HL-60 (cell line): ENCODE results near the gene PRDM16.

Source experiments
- DNase-seq, 2 experiments: peaks; one replicate each; pipeline ENCODE4 v3.0.0-alpha.2; 2010 to 2020; ENCODE audit warnings: low read depth in 1 of 2, low spot score in 1 of 2
- H3K27ac ChIP-seq: fragments of 250-450 bp; sonication (Bioruptor Pico); replicated peaks from 2 replicates; pipeline ENCODE4 v1.5.1; 2020; ENCODE audit warnings: mild to moderate bottlenecking, moderate library complexity
- H3K27me3 ChIP-seq: fragments of 250-450 bp; sonication (Bioruptor Pico); 2 replicates; pipeline ENCODE4 v1.5.1; 2021; ENCODE audit warnings: mild to moderate bottlenecking, moderate library complexity; ENCODE audit not compliant: insufficient read depth, poor library complexity, severe bottlenecking
- H3K4me3 ChIP-seq: replicated peaks from 2 replicates; pipeline ENCODE4 v1.5.1; 2011; ENCODE audit warnings: mild to moderate bottlenecking, control low read depth, low read length; ENCODE audit not compliant: insufficient read depth
- CTCF ChIP-seq: IDR thresholded peaks from one replicate; pipeline ENCODE4 v1.5.1; 2011; ENCODE audit warnings: low read length, control low read depth, inconsistent platforms; ENCODE audit not compliant: insufficient read depth
- GABPA ChIP-seq: IDR thresholded peaks from 2 replicates; pipeline ENCODE4 v1.6.1; 2012; ENCODE audit warnings: low read depth
- POLR2AphosphoS5 ChIP-seq: IDR thresholded peaks from 2 replicates; pipeline ENCODE4 v1.6.1; 2012; ENCODE audit warnings: low read depth
- REST ChIP-seq: IDR thresholded peaks from 2 replicates; pipeline ENCODE4 v1.6.1; 2012; ENCODE audit warnings: low read depth; ENCODE audit not compliant: insufficient replicate concordance
- SPI1 ChIP-seq: IDR thresholded peaks from 2 replicates; pipeline ENCODE4 v1.6.1; 2012; ENCODE audit warnings: low read depth, mild to moderate bottlenecking, borderline replicate concordance

PRDM16 gene

GRCh38 chr1:3084154-3084553 is 15.2 kb downstream of the PRDM16 start:
- DNase-seq, result no peak
- H3K27ac ChIP-seq, result no peak overlapping the region
- TF ChIP-seq GABPA (no peak), POLR2AphosphoS5 (no peak), REST (no peak), SPI1 (no peak), CTCF (no peak)
- H3K27me3 ChIP-seq, result no peaks in the 10 kb centered on the region
- no peak overlapping the region for H3K4me3 ChIP-seq

DNA sequence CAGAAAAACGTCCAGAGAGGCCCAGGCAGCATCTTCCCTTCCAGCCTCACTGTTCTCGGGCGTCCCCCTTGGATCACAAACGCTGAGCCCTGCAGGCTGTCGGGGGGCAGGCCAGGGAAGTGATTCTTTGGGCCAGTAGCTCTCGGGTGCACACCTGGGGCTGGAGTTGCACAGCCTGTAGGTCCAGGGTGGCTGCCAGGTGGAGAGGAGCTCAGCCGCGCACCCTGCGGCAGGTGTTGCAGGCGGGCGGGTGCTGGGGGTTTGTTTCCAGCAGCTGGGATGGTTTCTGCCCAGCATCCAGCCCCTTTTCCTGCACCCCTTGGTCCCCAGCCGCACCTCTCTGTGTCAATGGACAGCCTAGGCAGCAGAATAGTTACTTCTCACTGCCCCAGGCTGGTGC is 15.7 kb downstream of the PRDM16 start:
- no peak overlapping the region for H3K4me3 ChIP-seq
- DNase-seq, result no peak

GRCh38 chr1:3085721-3086120 is 16.7 kb downstream of the PRDM16 start:
- DNase-seq, result no peak
- Histone ChIP-seq H3K27me3 (no peaks in the 10 kb centered on the region), H3K27ac (no peak overlapping the region), H3K4me3 (no peak overlapping the region)
- TF ChIP-seq GABPA, result no peak
- TF ChIP-seq POLR2AphosphoS5, result no peak
- TF ChIP-seq CTCF, result no peak
- TF ChIP-seq REST, result no peak
- no peak for TF ChIP-seq SPI1

More for the DNA sequence above, 15.7 kb downstream of the PRDM16 start:
- Histone ChIP-seq H3K27me3 (no peaks in the 10 kb centered on the region), H3K27ac (no peak overlapping the region)
- TF ChIP-seq CTCF (no peak), REST (no peak), SPI1 (no peak), GABPA (no peak), POLR2AphosphoS5 (no peak)
